Activated CD8-positive, alpha-beta memory T cell treated with anti-CD3 and anti-CD28 coated beads, Interleukin-2, amount 50 U/mL, for 24 hours (primary cell): ENCODE data around the gene MOB2.

Source experiments
- DNase-seq: peaks from one replicate; pipeline ENCODE4 v3.0.0-alpha.2; 2020; ENCODE audit errors: extremely low read depth

Gene MOB2

GRCh38 chr11:1472180-1473005, 14.2 kb downstream of the MOB2 start:
- DNase-seq = no peak

GRCh38 chr11:1471736-1472135, 14.8 kb downstream of the MOB2 start:
- DNase-seq = no peak

- DNase-seq = no peak
Observed at GRCh38 chr11:1470681-1471611, 15.6 kb downstream of the MOB2 start.

- no peak for DNase-seq
Observed at GRCh38 chr11:1469911-1470680, 16.5 kb downstream of the MOB2 start.

- DNase-seq = no peak
Observed at GRCh38 chr11:1469287-1469910, 17.2 kb downstream of the MOB2 start.

- no peak for DNase-seq
Observed at GRCh38 chr11:1468473-1469066, 18.0 kb downstream of the MOB2 start.

GRCh38 chr11:1468002-1468401, 18.6 kb downstream of the MOB2 start:
- no peak for DNase-seq

- no peak for DNase-seq
Observed at GRCh38 chr11:1467270-1467669, 19.3 kb downstream of the MOB2 start.

- no peak for DNase-seq
Observed at GRCh38 chr11:1466784-1467183, 19.8 kb downstream of the MOB2 start.

- no peak for DNase-seq
Observed at GRCh38 chr11:1463056-1463455, 23.5 kb downstream of the MOB2 start.

- no peak for DNase-seq
Observed at GRCh38 chr11:1462698-1462975, 23.9 kb downstream of the MOB2 start.

GRCh38 chr11:1461826-1462697, 24.5 kb downstream of the MOB2 start:
- no peak for DNase-seq

GRCh38 chr11:1460986-1461825, 25.4 kb downstream of the MOB2 start:
- DNase-seq = no peak

- no peak for DNase-seq
Observed at GRCh38 chr11:1460396-1460985, 26.1 kb downstream of the MOB2 start.

- DNase-seq = no peak
Observed at GRCh38 chr11:1459764-1460395, 26.7 kb downstream of the MOB2 start.

- DNase-seq = no peak
Observed at GRCh38 chr11:1459219-1459575, 27.4 kb downstream of the MOB2 start.

GRCh38 chr11:1458340-1459218, 28.0 kb downstream of the MOB2 start:
- DNase-seq = no peak

- no peak for DNase-seq
Observed at GRCh38 chr11:1457856-1458255, 28.7 kb downstream of the MOB2 start.
